HG03565 (cell line): ENCODE data around the gene SPG7.
"Not testable (repeated sequence)": the region's sequence is repeated elsewhere in the genome, so short reads cannot be mapped to it uniquely, and the experiment has no call there.

Experiments used
- ATAC-seq: cut with Tn5 transposase; IDR thresholded peaks from one replicate; pipeline ENCODE4 v1.9.1; 2021; ENCODE audit warnings: mild to moderate bottlenecking, moderate library complexity; ENCODE audit not compliant: unreplicated experiment

The SPG7 gene

DNA sequence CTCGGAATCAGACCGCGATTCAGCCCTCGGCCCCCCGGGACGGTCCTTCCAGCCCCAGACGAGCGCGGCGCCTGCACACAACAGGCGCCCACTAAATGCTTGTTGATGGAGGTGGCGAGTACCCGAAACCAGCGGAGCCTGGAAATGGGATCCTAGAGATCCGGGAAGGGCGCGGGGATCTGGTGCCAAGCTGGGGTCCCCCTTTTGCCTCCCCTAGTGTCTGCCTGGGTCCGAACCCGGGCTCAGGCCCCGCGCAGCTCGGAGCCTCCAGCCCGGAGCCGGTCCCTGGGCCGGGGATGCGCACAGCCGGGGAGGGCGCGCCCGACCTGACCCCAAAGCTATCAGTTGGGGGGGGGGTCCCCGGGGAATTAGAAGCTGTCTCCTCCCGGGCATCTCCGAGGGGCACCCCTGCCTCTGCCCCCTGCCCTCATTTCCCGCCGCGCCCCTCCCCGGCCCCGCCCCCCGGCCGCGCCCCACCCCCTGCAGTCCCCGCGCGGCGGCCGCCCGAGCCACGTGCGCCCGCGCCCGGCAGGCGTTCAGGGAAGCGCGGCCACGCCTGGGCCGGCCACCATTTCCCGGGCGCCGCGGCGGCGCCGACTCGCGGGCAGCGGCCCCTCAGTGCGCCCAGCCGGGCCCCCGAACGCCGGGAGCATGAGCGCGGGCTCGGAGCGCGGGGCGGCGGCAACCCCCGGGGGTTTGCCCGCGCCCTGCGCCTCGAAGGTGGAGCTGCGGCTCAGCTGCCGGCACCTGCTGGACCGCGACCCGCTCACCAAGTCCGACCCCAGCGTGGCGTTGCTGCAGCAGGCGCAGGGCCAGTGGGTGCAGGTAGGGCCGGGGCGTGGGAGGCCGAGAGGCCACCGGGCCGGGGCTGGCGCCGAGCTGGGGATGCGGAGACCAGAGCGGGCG lies 67.3 kb downstream of the SPG7 start, which contains the start of gene CPNE7:
CPNE7 (plus strand) TSS at position 512 of the 906 bp plus-strand sequence; CDS start at position 652, 140 bp downstream.
- ATAC-seq = no peak

DNA sequence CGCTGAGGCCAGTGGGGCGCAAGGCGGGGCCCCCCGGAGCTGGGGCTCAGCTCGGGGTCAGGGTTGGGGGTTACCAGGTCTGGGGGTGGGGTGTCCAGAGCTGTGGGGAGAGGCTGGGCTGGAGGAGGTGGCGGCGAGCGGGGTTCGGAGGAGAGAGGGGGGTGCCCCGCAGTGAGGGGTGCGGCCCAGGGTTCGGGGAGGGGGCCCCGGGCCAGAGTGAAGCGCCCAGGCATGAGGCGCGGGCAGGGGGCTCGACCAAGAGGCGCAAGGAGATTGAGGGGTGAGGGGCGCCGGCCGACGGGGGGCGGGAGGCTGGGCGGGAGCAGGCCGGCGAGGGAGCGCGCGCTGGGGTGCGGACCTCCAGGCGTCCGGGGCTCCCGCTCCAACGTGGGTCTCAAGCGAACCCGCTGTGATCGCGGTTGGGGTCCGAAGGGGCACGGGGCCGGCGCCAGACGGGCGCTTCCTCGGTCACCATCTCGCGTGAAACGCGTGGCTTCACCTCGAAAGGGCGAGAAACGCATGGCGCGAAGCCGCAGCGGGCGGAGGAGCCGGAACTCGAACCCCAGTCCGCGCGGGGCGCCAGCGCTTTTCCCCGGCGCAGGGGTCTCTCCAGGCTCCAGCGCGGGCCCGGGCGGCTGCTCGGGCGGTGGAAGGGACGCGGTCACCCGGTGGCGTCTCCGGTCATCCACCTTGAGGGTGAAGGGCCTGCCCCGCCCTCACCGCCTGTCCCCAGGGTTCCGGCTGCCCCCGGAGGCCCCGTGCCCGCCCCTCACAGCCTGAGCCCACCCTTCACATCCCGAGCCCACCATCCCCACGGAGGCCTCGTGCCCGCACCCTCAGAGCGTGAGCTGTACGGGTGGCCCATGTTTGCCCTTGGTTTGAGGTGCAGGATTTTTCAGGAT lies 68.2 kb downstream of the SPG7 start:
- no peak for ATAC-seq

DNA sequence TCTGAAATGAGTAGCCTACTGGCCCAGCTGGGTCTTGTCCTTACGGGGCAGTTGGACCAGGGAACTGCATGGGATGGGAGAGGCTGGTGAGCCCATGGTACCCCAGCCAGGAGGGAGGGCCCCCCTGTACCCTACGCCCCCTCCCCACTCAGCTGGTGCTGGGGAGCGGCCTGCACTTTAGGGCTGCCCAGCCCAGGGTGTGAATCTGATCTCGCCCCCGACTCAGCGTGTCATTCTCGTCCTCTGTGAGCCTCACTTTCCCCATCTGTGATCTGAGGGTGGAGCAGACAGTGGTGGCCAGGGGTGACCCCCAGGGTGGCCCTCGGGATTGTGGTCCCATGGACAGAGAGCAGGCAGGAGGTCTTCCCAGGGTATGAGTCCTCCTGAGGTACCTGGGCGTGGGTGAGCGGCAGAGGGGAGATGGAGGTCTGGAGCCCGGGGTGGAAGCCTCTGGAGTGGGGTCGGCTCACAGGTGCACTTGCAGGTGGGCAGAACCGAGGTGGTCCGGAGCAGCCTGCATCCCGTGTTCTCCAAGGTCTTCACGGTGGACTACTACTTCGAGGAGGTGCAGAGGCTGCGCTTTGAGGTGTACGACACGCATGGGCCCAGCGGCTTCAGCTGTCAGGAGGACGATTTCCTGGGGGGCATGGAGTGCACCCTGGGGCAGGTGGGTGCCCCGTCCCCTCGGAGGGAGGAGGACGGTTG lies 69.0 kb downstream of the SPG7 start:
- no peak for ATAC-seq

DNA sequence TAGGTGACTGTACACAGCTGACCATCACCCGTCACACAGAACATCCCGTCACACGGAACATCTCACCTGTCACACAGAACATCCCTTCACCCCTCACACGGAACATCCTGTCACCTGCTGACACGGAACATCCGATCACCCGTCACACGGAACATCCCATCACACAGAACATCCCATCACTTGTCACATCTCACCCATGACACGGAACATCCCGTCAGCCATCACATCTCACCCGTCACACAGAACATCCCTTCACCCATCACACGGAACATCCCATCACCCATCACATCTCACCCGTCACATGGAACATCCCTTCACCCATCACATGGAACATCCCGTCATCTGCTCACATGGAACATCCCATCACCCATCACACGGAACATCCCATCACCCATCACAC lies 71.1 kb downstream of the SPG7 start:
- no peak for ATAC-seq

DNA sequence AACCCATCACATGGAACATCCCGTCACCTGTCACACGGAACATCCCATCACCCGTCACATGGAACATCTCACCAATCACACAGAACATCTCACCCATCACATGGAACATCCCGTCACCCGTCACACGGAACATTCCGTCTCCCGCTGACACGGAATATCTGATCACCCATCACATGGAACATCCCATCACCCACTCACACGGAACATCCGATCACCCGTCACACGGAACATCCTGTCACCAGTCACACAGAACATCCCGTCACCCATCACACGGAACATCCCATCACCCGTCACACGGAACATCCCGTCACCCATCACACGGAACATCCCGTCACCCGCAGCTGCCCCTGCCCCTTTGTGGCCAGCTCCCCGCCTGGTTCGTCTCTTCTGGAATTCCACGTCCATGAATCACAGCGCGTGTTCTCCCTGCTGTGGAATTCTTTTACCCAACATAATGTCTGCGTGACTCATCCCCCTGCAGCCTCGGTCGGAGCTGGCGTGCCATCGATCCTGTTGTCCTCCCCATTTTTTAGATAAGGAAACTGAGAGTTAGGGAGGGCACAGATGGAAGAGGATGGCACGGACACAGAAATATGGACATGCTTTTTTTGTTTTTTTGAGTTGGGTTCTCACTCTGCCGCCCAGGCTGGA lies 73.0 kb downstream of the SPG7 start:
- no peak for ATAC-seq

DNA sequence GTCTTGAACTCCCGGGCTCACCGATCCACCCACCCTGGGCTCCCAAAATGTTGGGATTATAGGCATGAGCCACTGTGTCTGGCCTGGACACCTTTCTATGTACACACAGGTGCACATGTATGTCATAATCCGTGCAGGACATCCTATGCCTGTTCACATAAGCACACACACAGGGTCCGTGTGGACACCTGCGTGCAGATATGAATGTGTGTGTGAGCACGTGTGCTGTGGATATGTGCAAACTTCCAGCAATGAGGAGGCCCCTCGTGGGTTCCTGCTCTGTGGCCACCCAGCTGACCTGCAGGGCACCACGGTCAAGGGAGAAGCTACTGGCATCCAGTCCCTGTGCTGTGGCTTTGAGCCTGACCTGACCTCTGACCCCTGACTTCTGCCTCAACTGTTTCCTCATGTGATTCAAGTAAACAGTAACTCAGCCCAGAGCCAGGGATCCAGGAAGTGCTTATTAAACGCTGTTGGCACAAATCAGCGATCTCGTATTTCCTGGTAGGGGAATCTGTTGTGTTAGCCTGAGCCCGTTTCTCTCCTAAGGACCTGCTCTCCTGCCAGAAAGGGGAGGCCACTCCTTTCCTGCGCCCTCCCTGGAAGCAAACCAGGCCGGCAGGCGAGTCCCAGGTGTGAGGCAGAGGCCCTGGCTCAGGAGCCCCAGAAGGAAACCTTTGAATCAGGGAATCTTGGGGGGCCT lies 73.8 kb downstream of the SPG7 start:
- ATAC-seq = no peak

DNA sequence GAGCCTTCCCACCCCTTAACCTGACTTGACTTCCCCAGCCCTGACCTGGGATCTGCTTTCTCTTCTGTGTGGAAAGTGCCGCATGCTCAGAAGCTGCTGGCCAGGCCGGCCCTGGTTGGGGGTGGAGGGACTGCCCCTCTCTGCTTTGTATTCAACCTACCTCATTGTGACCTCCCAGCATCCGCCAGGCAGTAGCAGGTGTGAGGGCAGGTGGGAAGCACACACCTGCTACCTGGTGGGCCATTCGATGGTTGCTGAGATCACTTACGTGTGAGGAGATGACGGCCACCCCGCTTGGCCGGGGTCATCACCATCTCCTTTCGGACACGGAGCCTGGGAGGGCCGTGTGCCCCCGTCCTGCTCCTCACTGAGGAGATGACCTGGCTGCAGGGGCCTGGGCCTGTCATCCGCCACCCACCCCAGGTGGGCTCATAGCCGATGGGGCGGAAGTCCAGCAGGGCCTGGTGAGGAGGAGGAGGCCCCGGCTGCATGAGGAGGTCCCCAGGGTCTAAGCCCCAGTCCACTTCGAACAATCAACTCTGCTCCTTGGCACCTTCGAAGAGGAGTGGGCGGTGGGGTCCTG lies 74.5 kb downstream of the SPG7 start:
- ATAC-seq = no peak

DNA sequence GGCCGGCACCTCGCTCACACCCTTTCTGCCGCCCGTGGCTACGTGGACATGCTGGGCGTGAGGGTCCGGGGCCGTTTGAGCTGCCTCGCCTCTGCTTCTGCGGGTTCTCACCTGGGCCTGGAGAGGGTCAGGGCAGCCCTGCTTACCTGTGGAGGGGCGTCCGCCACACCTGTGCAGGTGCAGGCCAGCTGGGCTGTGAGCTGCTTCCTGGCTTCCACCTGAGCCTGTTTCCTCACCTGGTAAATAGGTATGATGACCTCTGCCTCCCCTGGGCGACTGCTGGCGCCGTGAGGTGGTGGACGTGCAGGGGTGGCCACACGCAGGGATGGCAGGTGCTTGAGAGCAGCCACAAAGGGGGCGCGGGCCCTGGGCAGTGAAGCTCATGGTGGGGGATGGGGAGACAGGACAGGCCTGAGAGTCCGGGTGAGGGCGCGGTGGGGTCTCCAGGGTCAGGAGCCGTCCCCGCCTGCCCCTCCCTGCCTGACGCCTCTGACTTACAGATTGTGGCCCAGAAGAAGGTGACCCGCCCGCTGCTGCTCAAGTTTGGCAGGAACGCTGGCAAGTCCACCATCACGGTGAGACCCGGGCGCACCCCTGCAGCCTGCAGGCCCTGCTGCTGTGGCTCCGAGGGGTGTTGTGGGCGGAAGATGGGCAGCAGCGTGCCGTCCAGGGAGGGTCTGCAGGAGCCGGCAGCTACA lies 75.1 kb downstream of the SPG7 start:
- ATAC-seq = no peak

DNA sequence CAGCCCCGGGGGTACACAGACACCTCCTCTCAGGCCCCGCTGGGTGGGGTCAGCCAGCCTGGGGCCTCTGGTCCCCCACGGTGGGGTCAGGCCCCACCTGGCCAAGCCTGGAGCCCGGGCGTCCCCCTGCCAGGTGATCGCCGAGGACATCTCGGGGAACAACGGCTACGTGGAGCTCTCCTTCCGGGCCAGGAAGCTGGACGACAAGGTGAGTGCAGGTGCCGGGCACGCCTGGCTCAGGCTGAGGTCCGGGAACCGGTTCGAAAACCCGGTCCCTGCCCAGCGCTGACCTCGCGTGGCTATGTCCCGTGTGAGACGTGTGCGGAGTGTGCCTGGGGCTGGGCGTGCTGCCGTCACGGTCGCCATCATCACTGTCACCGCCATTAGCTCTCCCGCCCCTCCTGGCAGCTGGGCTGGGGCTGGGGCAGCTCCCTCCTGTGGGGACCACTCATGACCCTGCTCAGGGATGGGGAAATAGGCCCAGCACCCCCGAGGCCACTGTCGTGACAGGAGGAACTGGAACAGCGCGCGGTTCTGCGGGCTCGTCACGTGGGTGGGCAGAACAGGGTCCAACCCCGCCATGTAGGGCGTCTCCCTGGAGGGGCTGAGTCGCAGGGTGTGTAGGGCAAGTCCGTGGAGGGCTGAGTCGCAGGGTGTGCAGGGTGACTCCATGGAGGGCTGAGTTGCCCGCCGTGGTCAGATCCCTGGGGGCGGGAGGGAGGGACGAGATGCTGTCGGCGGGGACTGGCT lies 75.9 kb downstream of the SPG7 start:
- ATAC-seq = no peak

DNA sequence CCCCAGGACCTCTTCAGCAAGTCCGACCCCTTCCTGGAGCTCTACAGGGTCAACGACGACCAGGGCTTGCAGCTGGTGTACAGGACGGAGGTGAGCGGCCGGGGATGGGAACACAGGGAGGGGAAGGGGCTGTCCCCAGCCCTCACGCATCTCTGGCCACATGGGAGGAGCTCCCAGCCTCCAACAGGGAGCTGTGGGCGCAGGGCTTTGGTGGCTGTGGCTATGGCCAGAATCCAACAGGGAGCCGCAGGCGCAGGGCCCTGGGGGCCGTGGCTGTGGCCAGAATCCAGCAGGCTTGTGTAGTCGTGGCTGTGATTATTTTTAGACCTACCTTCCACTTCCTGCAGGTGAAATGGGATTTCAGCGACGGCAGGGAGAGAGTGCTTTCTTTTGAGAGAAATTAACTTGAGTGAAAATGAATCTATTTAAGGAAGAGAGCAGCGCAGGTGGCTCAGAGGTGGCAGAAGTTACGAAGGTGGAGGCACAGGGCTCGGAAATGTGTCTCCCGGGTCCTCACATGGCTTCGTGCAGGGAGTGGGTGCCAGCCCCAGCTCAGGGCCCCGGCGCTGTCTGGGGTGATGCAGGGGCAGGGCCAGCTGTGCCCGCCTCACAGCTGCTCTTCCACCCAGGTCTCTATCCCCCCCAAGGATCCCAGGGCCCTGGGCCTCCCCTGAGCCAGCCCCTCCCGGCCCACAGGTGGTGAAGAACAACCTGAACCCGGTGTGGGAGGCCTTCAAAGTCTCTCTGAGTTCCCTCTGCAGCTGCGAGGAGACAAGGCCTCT lies 76.8 kb downstream of the SPG7 start:
- no peak for ATAC-seq

DNA sequence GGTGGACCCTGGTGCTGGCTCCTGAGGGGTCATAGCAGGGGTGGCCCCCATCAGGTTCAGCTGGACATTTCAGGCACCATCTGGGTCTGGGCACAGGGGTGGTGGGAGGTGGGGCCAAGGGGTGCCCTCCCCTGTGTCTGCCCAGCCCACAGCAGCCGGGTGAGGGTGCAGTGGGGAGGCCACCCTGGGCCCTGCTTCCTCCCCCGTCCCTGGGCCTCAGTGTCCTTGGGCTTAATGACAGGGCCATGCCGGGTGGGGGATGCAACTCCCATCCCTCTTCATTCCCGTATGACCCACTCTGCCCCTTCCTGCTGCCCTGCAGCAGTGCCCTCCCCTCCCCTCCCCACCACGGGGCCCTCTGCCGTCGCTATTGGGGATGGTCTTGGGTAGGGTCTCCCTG lies 78.0 kb downstream of the SPG7 start:
- ATAC-seq = no peak

DNA sequence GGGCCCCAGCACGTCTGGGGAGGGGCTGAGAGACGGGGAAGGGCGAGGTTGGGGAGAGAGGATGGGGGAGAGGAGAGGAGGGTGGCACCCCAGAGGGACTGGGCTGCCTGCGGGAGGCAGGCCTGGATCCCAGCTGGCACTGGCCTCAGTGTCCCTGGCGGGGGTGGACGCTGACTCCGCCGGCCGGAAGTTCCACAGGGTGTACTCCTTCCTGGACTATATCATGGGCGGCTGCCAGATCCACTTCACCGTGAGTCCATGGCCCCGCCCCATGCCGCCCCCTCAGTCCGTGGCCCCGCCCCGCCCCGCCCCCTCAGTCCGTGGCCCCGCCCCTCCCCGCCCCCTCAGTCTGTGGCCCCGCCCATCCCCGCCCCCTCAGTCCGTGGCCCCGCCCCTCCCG lies 78.7 kb downstream of the SPG7 start:
- ATAC-seq = no peak

DNA sequence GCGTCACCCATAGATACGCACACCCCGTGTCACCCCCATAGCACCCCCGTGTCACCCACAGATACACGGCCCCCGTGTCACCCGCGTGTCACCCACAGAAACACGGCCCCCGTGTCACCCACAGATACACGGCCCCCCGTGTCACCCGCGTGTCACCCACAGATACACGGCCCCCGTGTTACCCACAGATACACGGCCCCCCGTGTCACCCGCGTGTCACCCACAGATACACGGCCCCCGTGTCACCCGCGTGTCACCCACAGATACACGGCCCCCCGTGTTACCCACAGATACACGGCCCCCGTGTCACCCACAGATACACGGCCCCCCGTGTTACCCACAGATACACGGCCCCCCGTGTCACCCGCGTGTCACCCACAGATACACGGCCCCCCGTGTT lies 79.5 kb downstream of the SPG7 start:
- not testable (repeated sequence) for ATAC-seq

DNA sequence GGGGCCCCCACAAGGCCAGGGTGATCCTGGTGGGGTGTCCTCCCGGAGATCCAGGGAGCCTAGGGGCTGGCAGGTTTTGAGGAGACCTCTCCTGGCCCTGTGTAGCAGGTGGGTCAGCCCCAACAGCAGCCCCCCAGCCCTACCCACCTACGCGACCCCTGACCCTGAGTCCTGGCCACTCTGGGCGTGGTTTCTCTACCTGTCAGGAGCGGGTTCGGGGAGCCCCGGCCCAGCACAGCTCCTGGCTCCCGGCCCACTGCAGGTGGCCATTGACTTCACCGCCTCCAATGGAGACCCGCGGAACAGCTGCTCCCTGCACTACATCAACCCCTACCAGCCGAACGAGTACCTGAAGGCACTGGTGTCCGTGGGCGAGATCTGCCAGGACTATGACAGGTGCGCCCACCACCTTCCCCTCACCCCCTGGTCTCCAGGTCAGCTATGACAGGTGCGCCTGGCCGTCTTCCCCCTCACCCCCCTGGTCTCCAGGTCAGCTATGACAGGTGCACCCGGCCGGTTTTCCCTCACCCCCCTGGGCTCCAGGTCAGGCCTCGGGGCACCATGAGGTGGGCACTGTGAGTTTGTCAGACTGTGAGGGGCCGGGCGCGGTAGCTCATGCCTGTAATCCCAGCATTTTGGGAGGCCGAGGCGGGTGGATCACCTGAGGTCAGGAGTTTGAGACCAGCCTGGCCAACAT lies 80.4 kb downstream of the SPG7 start:
- ATAC-seq = no peak

DNA sequence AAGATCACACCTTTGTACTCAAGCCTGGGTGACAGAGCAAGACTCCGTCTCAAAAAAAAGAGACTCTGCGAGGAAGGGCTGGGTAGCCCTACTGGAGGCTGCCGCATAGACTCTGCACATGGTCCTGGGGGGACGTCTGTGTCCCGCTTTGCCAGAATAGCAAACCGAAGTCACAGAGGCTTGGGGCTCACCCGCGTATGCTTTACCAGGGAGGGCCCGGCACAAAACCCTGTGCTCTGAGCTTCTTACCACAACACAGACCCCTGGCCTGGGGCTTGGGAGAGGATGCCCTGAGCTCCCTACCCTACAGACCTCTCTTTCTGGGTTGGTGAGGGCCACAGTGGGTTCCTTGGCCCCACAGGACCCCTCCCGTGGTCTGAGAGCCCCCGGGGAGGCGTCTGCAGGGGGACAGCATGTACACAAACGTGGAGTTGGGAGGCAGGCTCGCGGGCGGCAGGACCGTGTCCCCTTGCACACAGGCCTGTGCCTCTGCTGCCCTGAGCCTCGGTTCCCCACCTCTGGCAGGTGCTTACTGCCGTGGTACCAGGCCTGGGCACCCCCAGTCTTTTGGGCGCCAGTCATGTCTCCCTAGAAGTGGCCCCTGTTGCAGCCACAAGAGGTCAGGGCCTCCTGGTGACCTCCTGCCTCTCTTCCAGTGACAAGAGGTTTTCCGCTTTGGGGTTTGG lies 81.2 kb downstream of the SPG7 start:
- ATAC-seq = no peak

DNA sequence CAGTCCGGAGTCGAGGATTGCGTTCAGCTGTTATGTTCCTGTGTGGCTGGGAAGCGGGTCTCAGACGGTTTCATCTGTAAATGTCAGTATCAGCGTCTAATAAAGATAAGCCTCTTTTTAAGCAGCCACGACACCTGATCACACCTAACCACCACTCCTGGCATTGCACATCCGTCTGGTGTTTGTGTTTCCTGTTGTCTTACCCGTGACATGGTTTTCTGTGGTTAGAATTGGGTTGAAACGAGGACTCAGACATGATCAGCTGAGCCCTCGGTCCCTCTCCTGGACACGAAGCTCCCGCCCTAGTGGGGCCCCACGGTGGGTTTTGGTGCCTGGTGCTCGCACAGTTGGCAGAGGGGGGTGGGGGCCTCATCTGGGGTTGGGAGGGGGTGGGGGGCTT lies 85.6 kb downstream of the SPG7 start:
- no peak for ATAC-seq
